Activated CD4-positive, alpha-beta T cell treated with anti-CD3 and anti-CD28 coated beads for 36 hours (primary cell): ENCODE measurements around the gene EXOC1L. TPM values are rescaled to one million over a fixed set of nuclear protein-coding genes. Genes with fewer than 3 reads are reported as not detected.
"Not testable (repeated sequence)": the region's sequence is repeated elsewhere in the genome, so short reads cannot be mapped to it uniquely, and the experiment has no call there.

Experiments used
- ATAC-seq: fragments of 200-7000 bp; cut with Tn5 transposase; one replicate; pipeline ENCODE4 v1.10.0; 2021; ENCODE audit warnings: mild to moderate bottlenecking, moderate library complexity
- CTCF ChIA-PET: fragments of 350-600 bp; sonication (Branson Sonifier 250); formaldehyde crosslinking; loops from one replicate; lab custom pipeline; 2021; ENCODE audit warnings: antibody characterized with exemption; lab: Charles Lee
- POLR2A ChIA-PET: fragments of 350-600 bp; sonication (Branson Sonifier 250); formaldehyde crosslinking; loops from one replicate; lab custom pipeline; 2021; ENCODE audit warnings: antibody characterized with exemption, inconsistent platforms; lab: Charles Lee
- DNase-seq: peaks from one replicate; pipeline ENCODE4 v3.0.0-alpha.2; 2020
- H3K27ac Mint-ChIP-seq: one replicate; pipeline ENCODE4 v1.8.0; 2021; ENCODE audit warnings: mixed read lengths
- H3K27me3 Mint-ChIP-seq: one replicate; pipeline ENCODE4 v1.8.0; 2021; ENCODE audit warnings: mixed read lengths
- H3K36me3 Mint-ChIP-seq: one replicate; pipeline ENCODE4 v1.8.0; 2021; ENCODE audit warnings: low read depth, mixed read lengths
- H3K4me1 Mint-ChIP-seq: one replicate; pipeline ENCODE4 v1.8.0; 2021; ENCODE audit warnings: mixed read lengths
- H3K4me3 Mint-ChIP-seq: one replicate; pipeline ENCODE4 v1.8.0; 2021; ENCODE audit warnings: mild to moderate bottlenecking, moderate library complexity, mixed read lengths
- H3K9me3 Mint-ChIP-seq: one replicate; pipeline ENCODE4 v1.8.0; 2021; ENCODE audit warnings: low read depth, mixed read lengths
- intact Hi-C, 2 experiments: fragments of 100-400 bp; cut with DNase I in 1 of 2; cut with micrococcal nuclease in 1 of 2; formaldehyde crosslinking; loops; one replicate each; pipeline versions ENCODE4 v1.14.2 to v1.15.1; 2022 to 2024; cut with DNase I, micrococcal nuclease
- total RNA-seq, 2 experiments: library from RNA; stranded (reverse); gene quantifications; one replicate each; pipeline ENCODE4 v1.2.3, GENCODE V29; 2021

EXOC1L gene
- total RNA-seq, 2 experiments from 2014 or later, result not detected

DNA sequence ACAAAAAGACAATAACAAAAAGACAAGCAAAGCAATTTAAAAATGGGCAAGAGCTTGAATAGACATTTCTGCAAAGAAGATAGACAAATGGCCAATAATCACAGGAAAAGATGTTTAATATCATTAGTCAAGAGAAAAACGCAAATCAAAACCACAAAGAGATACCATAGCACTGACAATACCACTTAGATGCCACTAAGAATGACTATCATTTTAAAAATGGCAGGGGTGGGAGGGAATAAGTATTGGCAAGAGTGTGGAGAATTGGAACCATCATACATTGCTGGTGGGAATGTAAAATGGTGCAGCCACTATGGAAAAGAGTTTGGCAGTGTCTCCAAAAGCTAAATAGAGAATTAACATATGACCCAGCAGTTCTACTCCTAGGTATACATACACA, 18.8 kb downstream of the EXOC1L start:
- POLR2A ChIA-PET, result interaction anchor here (0.6 kb wide), 1 partner anchor 623 kb away, joined by 4 read pairs; no protein-coding TSS in a partner anchor
- peaks cover 4% of the 10 kb centered on the region for H3K9me3 Mint-ChIP-seq
- ATAC-seq (no peak), DNase-seq (no peak)
- peaks cover 31% of the 10 kb centered on the region for H3K27me3 Mint-ChIP-seq
- H3K4me3 Mint-ChIP-seq, result no peak overlapping the region
- intact Hi-C loops, result no loop called here
- H3K27ac Mint-ChIP-seq, result no peak overlapping the region
- H3K36me3 Mint-ChIP-seq, result no peaks in the 10 kb centered on the region
- CTCF ChIA-PET, result no interaction called here
- H3K4me1 Mint-ChIP-seq, result no peaks in the 10 kb centered on the region

DNA sequence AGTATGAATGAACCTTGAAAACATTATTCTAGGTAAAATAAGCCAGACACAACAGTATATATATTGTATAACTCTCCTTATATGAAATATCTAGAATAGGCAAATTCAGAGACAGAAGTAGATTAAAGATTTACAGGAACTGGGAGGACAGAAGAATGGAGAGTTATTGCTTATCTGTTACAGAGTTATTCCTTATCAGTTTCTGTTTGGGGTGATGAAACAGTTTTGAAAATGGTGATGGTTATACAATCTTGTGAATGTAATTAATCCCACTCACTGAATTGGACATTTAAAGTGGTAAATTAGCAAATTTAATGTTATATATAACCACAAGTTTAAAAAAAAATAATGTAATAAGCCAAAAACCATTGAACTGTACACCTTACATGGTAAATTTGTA, 19.4 kb downstream of the EXOC1L start:
- Mint-ChIP-seq H3K36me3 (no peaks in the 10 kb centered on the region), H3K4me1 (no peaks in the 10 kb centered on the region), H3K4me3 (no peak overlapping the region), H3K9me3 (peaks cover 4% of the 10 kb centered on the region), H3K27me3 (peaks cover 28% of the 10 kb centered on the region), H3K27ac (no peak overlapping the region)
- DNase-seq (no peak), ATAC-seq (no peak)
- POLR2A ChIA-PET, result no interaction called here
- intact Hi-C loops, result no loop called here
- CTCF ChIA-PET, result no interaction called here

GRCh38 chr4:55840956-55841355, 21.4 kb downstream of the EXOC1L start:
- peaks cover 2% of the 10 kb centered on the region for H3K9me3 Mint-ChIP-seq
- intact Hi-C loops, result no loop called here
- DNase-seq, result no peak
- H3K27ac Mint-ChIP-seq, result no peak overlapping the region
- no peak overlapping the region for H3K4me3 Mint-ChIP-seq
- no peaks in the 10 kb centered on the region for H3K4me1 Mint-ChIP-seq
- ChIA-PET POLR2A (no interaction called here), CTCF (interaction anchor here (0.6 to 1.1 kb wide), 2 partner anchors 16 to 702 kb away, joined by 3 read pairs; no protein-coding TSS in a partner anchor)
- peaks cover 23% of the 10 kb centered on the region for H3K27me3 Mint-ChIP-seq
- no peaks in the 10 kb centered on the region for H3K36me3 Mint-ChIP-seq
- ATAC-seq, result no peak

GRCh38 chr4:55841373-55842239, 22.0 kb downstream of the EXOC1L start:
- CTCF ChIA-PET, result interaction anchor here (1.1 kb wide), 1 partner anchor 17 kb away, joined by 3 read pairs; no protein-coding TSS in a partner anchor
- DNase-seq, ATAC-seq, H3K4me1 Mint-ChIP-seq, intact Hi-C loops, H3K36me3 Mint-ChIP-seq, POLR2A ChIA-PET, H3K9me3 Mint-ChIP-seq, H3K4me3 Mint-ChIP-seq, H3K27ac Mint-ChIP-seq: not testable (repeated sequence)
- peaks cover 19% of the 10 kb centered on the region for H3K27me3 Mint-ChIP-seq

- DNase-seq, H3K4me1 Mint-ChIP-seq, ATAC-seq, H3K4me3 Mint-ChIP-seq, intact Hi-C loops, CTCF ChIA-PET, POLR2A ChIA-PET, H3K36me3 Mint-ChIP-seq, H3K9me3 Mint-ChIP-seq, H3K27ac Mint-ChIP-seq: not testable (repeated sequence)
- H3K27me3 Mint-ChIP-seq, result peaks cover 14% of the 10 kb centered on the region
Measured at GRCh38 chr4:55842312-55842711, 22.7 kb downstream of the EXOC1L start.

GRCh38 chr4:55849724-55850123, 30.1 kb downstream of the EXOC1L start:
- no peak overlapping the region for H3K27ac Mint-ChIP-seq
- ATAC-seq (no peak), DNase-seq (no peak)
- H3K36me3 Mint-ChIP-seq, result no peaks in the 10 kb centered on the region
- H3K4me1 Mint-ChIP-seq, result peaks cover 23% of the 10 kb centered on the region
- ChIA-PET CTCF (interaction anchor here (0.6 to 0.9 kb wide), 2 partner anchors 11 to 20 kb away, joined by 3 to 4 read pairs; no protein-coding TSS in a partner anchor), POLR2A (no interaction called here)
- no peak overlapping the region for H3K4me3 Mint-ChIP-seq
- H3K9me3 Mint-ChIP-seq, result no peaks in the 10 kb centered on the region
- intact Hi-C loops, result loop anchor here (2.0 to 10.0 kb wide), 7 partner anchors 23 to 1785 kb away; partner anchors contain the start of genes CHIC2 (in 1 of the 2), CLOCK (in 1 of the 2), NOA1 (in 1 of the 2) and POLR2B (in 1 of the 2)
- H3K27me3 Mint-ChIP-seq, result no peaks in the 10 kb centered on the region

DNA sequence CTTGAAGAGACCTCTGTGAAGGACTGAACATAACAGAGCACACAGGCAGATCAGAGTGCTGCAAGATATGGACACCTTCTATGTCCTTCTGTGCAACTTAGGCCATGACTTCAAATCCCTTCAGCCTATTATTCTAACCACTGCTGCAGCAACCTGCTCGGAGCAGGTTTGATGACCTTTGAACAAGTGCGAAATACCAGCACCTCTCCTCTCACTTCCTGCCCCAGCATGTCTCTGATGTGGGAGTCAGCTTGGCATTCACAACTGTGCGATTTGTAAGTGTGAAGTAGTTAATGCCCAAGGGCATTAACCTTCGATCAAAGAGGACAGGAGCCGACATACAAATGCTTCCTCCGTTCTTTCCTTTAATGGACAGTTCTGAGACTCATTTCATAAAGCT, 32.3 kb downstream of the EXOC1L start:
- peak; percentile 42 for ATAC-seq
- H3K27me3 Mint-ChIP-seq, result no peaks in the 10 kb centered on the region

DNA sequence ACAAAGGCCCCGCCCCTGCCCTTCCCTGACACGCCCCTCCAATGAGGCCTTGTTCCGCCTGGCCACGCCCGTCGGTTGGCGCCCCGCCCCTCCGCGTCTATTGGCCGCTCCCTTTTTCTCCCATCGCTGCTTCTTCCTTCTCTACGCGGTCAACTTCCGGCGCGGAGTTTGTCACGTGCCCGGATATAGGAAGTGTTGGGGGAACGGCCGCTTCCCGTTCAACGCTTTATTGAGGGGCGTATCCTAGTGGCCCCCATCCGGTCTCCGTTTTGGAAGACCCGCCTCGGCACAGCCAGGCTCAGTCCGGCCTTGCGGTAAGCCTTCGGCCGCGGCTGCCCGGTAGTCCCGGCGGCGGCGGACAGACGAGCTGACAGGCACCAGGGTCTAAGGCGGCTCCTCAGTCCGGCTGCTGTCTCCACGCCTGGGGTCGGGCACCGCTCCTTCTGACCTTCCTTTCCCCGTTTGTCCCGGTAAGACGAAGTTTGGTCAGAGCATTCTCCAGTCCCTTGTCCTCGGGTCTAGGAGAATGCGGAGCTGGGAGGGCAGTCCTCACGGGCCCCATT, 34.0 kb downstream of the EXOC1L start, which contains the start of gene EXOC1:
Gene EXOC1 (plus strand): TSS at position 165 of the 563 bp plus-strand sequence. CDS start 4,676 bp downstream, outside the sequence.
- no peak within 1 kb of the TSS for H3K4me3 Mint-ChIP-seq

More for the DNA sequence above, 32.3 kb downstream of the EXOC1L start:
- peaks cover 24% of the 10 kb centered on the region for H3K4me1 Mint-ChIP-seq
- intact Hi-C loops, result loop anchor here (2.0 to 10.0 kb wide), 11 partner anchors 25 to 1787 kb away; partner anchors contain the start of genes POLR2B (in 2 of the 2), CEP135 (in 1 of the 2), CHIC2 (in 1 of the 2) and CLOCK (in 1 of the 2)
- peaks cover 2% of the 10 kb centered on the region for H3K36me3 Mint-ChIP-seq
- no peaks in the 10 kb centered on the region for H3K9me3 Mint-ChIP-seq
- H3K27ac Mint-ChIP-seq, result peak overlapping the region; percentile 4
- ChIA-PET POLR2A (no interaction called here), CTCF (interaction anchor here (0.6 to 1.0 kb wide), 2 partner anchors 96 to 456 kb away, joined by 3 read pairs; partner anchors contain the start of gene TMEM165)
- DNase-seq, result peak; percentile 42
- no peak overlapping the region for H3K4me3 Mint-ChIP-seq

GRCh38 chr4:55854129-55854528, 34.5 kb downstream of the EXOC1L start:
- no peak for DNase-seq
- Mint-ChIP-seq H3K27me3 (no peaks in the 10 kb centered on the region), H3K4me1 (peaks cover 36% of the 10 kb centered on the region), H3K36me3 (peaks cover 16% of the 10 kb centered on the region), H3K4me3 (no peak overlapping the region), H3K27ac (peak overlapping the region; percentile 83), H3K9me3 (no peaks in the 10 kb centered on the region)
- CTCF ChIA-PET, result interaction anchor here (0.5 to 1.8 kb wide), 4 partner anchors 9 to 458 kb away, joined by 3 to 7 read pairs (median 4); no protein-coding TSS in a partner anchor
- POLR2A ChIA-PET, result no interaction called here
- intact Hi-C loops, result loop anchor here (5.0 to 10.0 kb wide), 6 partner anchors 307 to 1789 kb away; partner anchors contain the start of genes CHIC2 (in 1 of the 2), CLOCK (in 1 of the 2), NOA1 (in 1 of the 2) and POLR2B (in 1 of the 2)
- no peak for ATAC-seq

More for the DNA sequence above, 34.0 kb downstream of the EXOC1L start, which contains the start of gene EXOC1:
- H3K27ac Mint-ChIP-seq, result peak within 1 kb of the TSS; percentile 83
- DNase-seq (peak; percentile 99), ATAC-seq (peak; percentile 98)
- peaks cover 35% of the 10 kb centered on the region for H3K4me1 Mint-ChIP-seq
- intact Hi-C loops, result loop anchor here (1.0 to 10.0 kb wide), 15 partner anchors 95 to 1789 kb away; partner anchors contain the start of genes CEP135 (in 2 of the 2), CLOCK (in 2 of the 2), POLR2B (in 2 of the 2) and TMEM165 (in 2 of the 2)
- H3K36me3 Mint-ChIP-seq, result peaks cover 15% of the 10 kb centered on the region
- no peaks in the 10 kb centered on the region for H3K27me3 Mint-ChIP-seq
- CTCF ChIA-PET, result interaction anchor here (0.5 to 1.8 kb wide), 4 partner anchors 9 to 457 kb away, joined by 3 to 7 read pairs (median 4); no protein-coding TSS in a partner anchor
- H3K9me3 Mint-ChIP-seq, result no peaks in the 10 kb centered on the region
- POLR2A ChIA-PET, result no interaction called here

GRCh38 chr4:55857586-55857985, 38.0 kb downstream of the EXOC1L start:
- Mint-ChIP-seq H3K36me3 (peaks cover 22% of the 10 kb centered on the region), H3K4me1 (peaks cover 19% of the 10 kb centered on the region), H3K27ac (no peak overlapping the region), H3K27me3 (no peaks in the 10 kb centered on the region), H3K4me3 (no peak overlapping the region), H3K9me3 (no peaks in the 10 kb centered on the region)
- ChIA-PET CTCF (interaction anchor here (1.3 kb wide), 1 partner anchor 9 kb away, joined by 7 read pairs; no protein-coding TSS in a partner anchor), POLR2A (no interaction called here)
- ATAC-seq, result no peak
- intact Hi-C loops, result loop anchor here in 1 of 2 experiments (10.0 kb wide), 1 partner anchor 1793 kb away; the partner anchor contains the start of gene CHIC2
- DNase-seq, result no peak
